Chondrocyte (in vitro differentiated cells): ENCODE measurements around the gene FBXL17. TPM values are rescaled to one million over a fixed set of nuclear protein-coding genes. Genes with fewer than 3 reads are reported as not detected.
A peak's percentile ranks its signal among the peaks of the same experiment; 100 is the strongest.

ENCODE experiments used
- DNase-seq: peaks from one replicate; pipeline ENCODE4 v3.0.0; 2021; ENCODE audit warnings: mixed read lengths, low spot score
- H3K27ac Mint-ChIP-seq: one replicate; pipeline ENCODE4 v1.8.0; 2021; ENCODE audit warnings: mild to moderate bottlenecking, moderate library complexity, mixed read lengths; ENCODE audit not compliant: unreplicated experiment
- H3K27me3 Mint-ChIP-seq: 2 replicates; pipeline ENCODE4 v1.8.0; 2021; ENCODE audit warnings: low read depth, mixed read lengths
- H3K36me3 Mint-ChIP-seq: 2 replicates; pipeline ENCODE4 v1.8.0; 2021; ENCODE audit warnings: low read depth, mixed read lengths
- H3K4me1 Mint-ChIP-seq: 2 replicates; pipeline ENCODE4 v1.8.0; 2021; ENCODE audit warnings: low read depth, mild to moderate bottlenecking, mixed read lengths
- H3K4me3 Mint-ChIP-seq: one replicate; pipeline ENCODE4 v1.8.0; 2021; ENCODE audit warnings: mild to moderate bottlenecking, moderate library complexity, mixed read lengths; ENCODE audit not compliant: unreplicated experiment
- H3K9me3 Mint-ChIP-seq: 2 replicates; pipeline ENCODE4 v1.8.0; 2021; ENCODE audit warnings: low read depth, mixed read lengths
- CTCF ChIP-seq: fragments of 200-600 bp; sonication (generic); IDR thresholded peaks from 2 replicates; pipeline ENCODE4 v1.5.0; 2021; ENCODE audit warnings: antibody characterized with exemption, mild to moderate bottlenecking, moderate library complexity
- total RNA-seq: library from RNA; stranded (reverse); gene quantifications from 3 replicates; pipeline ENCODE4 v1.2.1, GENCODE V29; 2021

FBXL17 gene
- total RNA-seq, 1 donor from 2014 or later: 15.3 TPM

GRCh38 chr5:108146222-108146621 lies 235.7 kb downstream of the FBXL17 start:
- H3K36me3 Mint-ChIP-seq: no peaks in the 10 kb centered on the region
- no peak for TF ChIP-seq CTCF
- peaks cover 7% of the 10 kb centered on the region for H3K9me3 Mint-ChIP-seq
- DNase-seq: no peak
- H3K4me3 Mint-ChIP-seq: no peak overlapping the region
- peaks cover 20% of the 10 kb centered on the region for H3K4me1 Mint-ChIP-seq
- H3K27ac Mint-ChIP-seq: no peak overlapping the region
- H3K27me3 Mint-ChIP-seq: no peaks in the 10 kb centered on the region

GRCh38 chr5:108145351-108145750 lies 236.5 kb downstream of the FBXL17 start:
- no peak for DNase-seq
- TF ChIP-seq CTCF: no peak
- Mint-ChIP-seq H3K36me3 (no peaks in the 10 kb centered on the region), H3K4me1 (peaks cover 20% of the 10 kb centered on the region), H3K4me3 (no peak overlapping the region), H3K27me3 (no peaks in the 10 kb centered on the region), H3K9me3 (peaks cover 7% of the 10 kb centered on the region), H3K27ac (no peak overlapping the region)

DNA sequence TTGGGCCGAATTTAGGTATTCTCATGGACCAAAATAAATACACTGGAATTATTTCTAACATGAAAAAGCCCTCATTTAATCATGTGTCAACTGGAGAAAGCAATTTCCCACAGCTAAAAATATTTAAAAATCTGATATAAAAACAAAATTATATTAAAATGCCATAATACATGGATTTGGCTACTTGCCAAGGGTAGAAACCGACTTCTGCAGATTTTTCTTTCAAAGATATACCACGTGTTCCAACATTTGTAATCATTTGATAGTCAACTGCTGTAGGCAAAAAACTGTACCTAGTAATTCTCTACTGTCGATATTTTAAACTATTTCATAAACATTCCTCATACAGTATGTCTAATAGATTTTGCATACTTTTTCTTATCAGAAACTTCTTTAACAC lies 237.6 kb downstream of the FBXL17 start:
- H3K4me1 Mint-ChIP-seq: peaks cover 20% of the 10 kb centered on the region
- no peak overlapping the region for H3K4me3 Mint-ChIP-seq
- no peak for DNase-seq
- no peak overlapping the region for H3K27ac Mint-ChIP-seq
- TF ChIP-seq CTCF: no peak
- no peaks in the 10 kb centered on the region for H3K36me3 Mint-ChIP-seq
- H3K27me3 Mint-ChIP-seq: no peaks in the 10 kb centered on the region
- peaks cover 7% of the 10 kb centered on the region for H3K9me3 Mint-ChIP-seq

DNA sequence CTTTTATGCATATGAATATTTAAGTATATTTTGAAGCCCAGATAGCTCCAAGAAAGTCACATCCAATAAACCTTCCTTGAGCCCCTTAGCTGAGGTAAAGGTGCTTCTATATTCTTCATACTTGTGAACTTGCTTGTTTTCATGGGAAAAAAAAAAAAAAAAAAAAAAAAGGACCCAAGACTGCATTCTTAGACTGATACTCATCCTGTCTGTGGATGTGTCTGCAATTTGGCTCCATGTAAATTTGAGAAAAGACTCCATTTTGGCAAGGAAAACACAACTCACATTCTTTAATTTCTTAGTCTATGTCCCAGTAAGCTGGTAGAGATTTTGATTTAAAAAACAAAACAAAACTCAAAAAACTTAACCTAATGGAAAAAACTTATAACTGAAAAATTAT lies 238.3 kb downstream of the FBXL17 start:
- H3K4me1 Mint-ChIP-seq: peaks cover 20% of the 10 kb centered on the region
- H3K36me3 Mint-ChIP-seq: no peaks in the 10 kb centered on the region
- H3K4me3 Mint-ChIP-seq: no peak overlapping the region
- no peak for TF ChIP-seq CTCF
- peak overlapping the region; percentile 68 for H3K27ac Mint-ChIP-seq
- H3K9me3 Mint-ChIP-seq: peaks cover 7% of the 10 kb centered on the region
- no peaks in the 10 kb centered on the region for H3K27me3 Mint-ChIP-seq
- DNase-seq: no peak

DNA sequence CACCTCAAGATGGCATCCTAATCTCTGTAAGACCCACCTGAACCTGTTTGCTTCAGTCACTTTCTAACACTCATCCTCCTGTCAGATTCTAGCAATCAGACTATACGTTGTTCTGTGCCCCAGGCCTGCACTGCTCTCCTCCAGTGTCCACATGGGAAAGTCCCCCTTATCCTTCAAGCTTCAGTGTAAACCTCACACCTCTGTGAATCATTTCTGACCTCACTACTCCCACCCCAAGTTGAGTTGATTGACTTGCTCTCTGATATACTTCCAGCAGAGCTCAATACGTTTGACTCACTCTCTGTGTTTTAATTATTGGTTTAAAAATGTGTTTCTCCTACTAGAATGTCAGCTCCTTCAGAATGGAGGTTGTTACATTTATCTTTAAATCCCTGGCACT lies 240.2 kb downstream of the FBXL17 start:
- DNase-seq: no peak
- Mint-ChIP-seq H3K4me3 (no peak overlapping the region), H3K27me3 (no peaks in the 10 kb centered on the region), H3K9me3 (peaks cover 7% of the 10 kb centered on the region), H3K27ac (no peak overlapping the region), H3K4me1 (peaks cover 20% of the 10 kb centered on the region), H3K36me3 (no peaks in the 10 kb centered on the region)
- TF ChIP-seq CTCF: no peak
